ENCODE measurements around the gene AKR1A1.
"Not testable (repeated sequence)": the region's sequence is repeated elsewhere in the genome, so short reads cannot be mapped to it uniquely, and the experiment has no call there.

AKR1A1 gene
- long read RNA-seq, donor 1, transcript AKR1A1-206 (3 exons, 630 nt), result minor isoform, 30 of 284 reads
- long read RNA-seq, donor 1, transcript AKR1A1-202 (10 exons, 1,818 nt), result minor isoform, 23 of 284 reads
- long read RNA-seq, donor 1, transcript AKR1A1-214 (10 exons, 1,360 nt), result minor isoform, 15 of 284 reads
- long read RNA-seq, donor 1, transcript AKR1A1-201 (9 exons, 1,166 nt), result major isoform, 83 of 284 reads
- long read RNA-seq, donor 1, partial matches to known transcripts, result 119 of 284 reads
- long read RNA-seq, donor 1, other reads (novel, unspliced or antisense), result 0 of 284 reads
- long read RNA-seq, donor 2, transcript AKR1A1-206 (3 exons, 630 nt), result minor isoform, 13 of 187 reads
- long read RNA-seq, donor 2, transcript AKR1A1-202 (10 exons, 1,818 nt), result minor isoform, 12 of 187 reads
- long read RNA-seq, donor 2, transcript AKR1A1-214 (10 exons, 1,360 nt), result minor isoform, 7 of 187 reads
- long read RNA-seq, donor 2, transcript AKR1A1-201 (9 exons, 1,166 nt), result major isoform, 60 of 187 reads
- long read RNA-seq, donor 2, partial matches to known transcripts, result 80 of 187 reads
- long read RNA-seq, donor 2, other reads (novel, unspliced or antisense), result 5 of 187 reads
- long read RNA-seq, donor 3, transcript AKR1A1-206 (3 exons, 630 nt), result minor isoform, 12 of 112 reads
- long read RNA-seq, donor 3, transcript AKR1A1-201 (9 exons, 1,166 nt), result major isoform, 32 of 112 reads
- long read RNA-seq, donor 3, transcript AKR1A1-214 (10 exons, 1,360 nt), result minor isoform, 5 of 112 reads
- long read RNA-seq, donor 3, partial matches to known transcripts, result 55 of 112 reads
- long read RNA-seq, donor 3, other reads (novel, unspliced or antisense), result 0 of 112 reads
- long read RNA-seq, donor 4, transcript AKR1A1-202 (10 exons, 1,818 nt), result minor isoform, 6 of 142 reads
- long read RNA-seq, donor 4, transcript AKR1A1-201 (9 exons, 1,166 nt), result major isoform, 43 of 142 reads
- long read RNA-seq, donor 4, transcript AKR1A1-206 (3 exons, 630 nt), result minor isoform, 12 of 142 reads
- long read RNA-seq, donor 4, transcript AKR1A1-214 (10 exons, 1,360 nt), result minor isoform, 9 of 142 reads
- long read RNA-seq, donor 4, partial matches to known transcripts, result 63 of 142 reads
- long read RNA-seq, donor 4, other reads (novel, unspliced or antisense), result 0 of 142 reads
- long read RNA-seq, donor 5, transcript AKR1A1-214 (10 exons, 1,360 nt), result minor isoform, 10 of 150 reads
- long read RNA-seq, donor 5, transcript AKR1A1-202 (10 exons, 1,818 nt), result minor isoform, 9 of 150 reads
- long read RNA-seq, donor 5, transcript AKR1A1-201 (9 exons, 1,166 nt), result major isoform, 45 of 150 reads
- long read RNA-seq, donor 5, transcript AKR1A1-206 (3 exons, 630 nt), result minor isoform, 13 of 150 reads
- long read RNA-seq, donor 5, partial matches to known transcripts, result 63 of 150 reads
- long read RNA-seq, donor 5, other reads (novel, unspliced or antisense), result 0 of 150 reads
- long read RNA-seq, donor 6, transcript AKR1A1-201 (9 exons, 1,166 nt), result major isoform, 66 of 171 reads
- long read RNA-seq, donor 6, transcript AKR1A1-205 (4 exons, 948 nt), result minor isoform, 5 of 171 reads
- long read RNA-seq, donor 6, transcript AKR1A1-202 (10 exons, 1,818 nt), result minor isoform, 17 of 171 reads
- long read RNA-seq, donor 6, transcript AKR1A1-206 (3 exons, 630 nt), result minor isoform, 14 of 171 reads
- long read RNA-seq, donor 6, partial matches to known transcripts, result 61 of 171 reads
- long read RNA-seq, donor 6, other reads (novel, unspliced or antisense), result 0 of 171 reads
- long read RNA-seq, donor 7, transcript AKR1A1-202 (10 exons, 1,818 nt), result minor isoform, 16 of 246 reads
- long read RNA-seq, donor 7, transcript AKR1A1-201 (9 exons, 1,166 nt), result major isoform, 91 of 246 reads
- long read RNA-seq, donor 7, transcript AKR1A1-206 (3 exons, 630 nt), result minor isoform, 27 of 246 reads
- long read RNA-seq, donor 7, transcript AKR1A1-214 (10 exons, 1,360 nt), result minor isoform, 8 of 246 reads
- long read RNA-seq, donor 7, partial matches to known transcripts, result 93 of 246 reads
- long read RNA-seq, donor 7, other reads (novel, unspliced or antisense), result 0 of 246 reads
- long read RNA-seq, donor 8, transcript AKR1A1-205 (4 exons, 948 nt), result minor isoform, 6 of 189 reads
- long read RNA-seq, donor 8, transcript AKR1A1-201 (9 exons, 1,166 nt), result major isoform, 73 of 189 reads
- long read RNA-seq, donor 8, transcript AKR1A1-202 (10 exons, 1,818 nt), result minor isoform, 14 of 189 reads
- long read RNA-seq, donor 8, transcript AKR1A1-206 (3 exons, 630 nt), result minor isoform, 15 of 189 reads
- long read RNA-seq, donor 8, partial matches to known transcripts, result 67 of 189 reads
- long read RNA-seq, donor 8, other reads (novel, unspliced or antisense), result 0 of 189 reads

DNA sequence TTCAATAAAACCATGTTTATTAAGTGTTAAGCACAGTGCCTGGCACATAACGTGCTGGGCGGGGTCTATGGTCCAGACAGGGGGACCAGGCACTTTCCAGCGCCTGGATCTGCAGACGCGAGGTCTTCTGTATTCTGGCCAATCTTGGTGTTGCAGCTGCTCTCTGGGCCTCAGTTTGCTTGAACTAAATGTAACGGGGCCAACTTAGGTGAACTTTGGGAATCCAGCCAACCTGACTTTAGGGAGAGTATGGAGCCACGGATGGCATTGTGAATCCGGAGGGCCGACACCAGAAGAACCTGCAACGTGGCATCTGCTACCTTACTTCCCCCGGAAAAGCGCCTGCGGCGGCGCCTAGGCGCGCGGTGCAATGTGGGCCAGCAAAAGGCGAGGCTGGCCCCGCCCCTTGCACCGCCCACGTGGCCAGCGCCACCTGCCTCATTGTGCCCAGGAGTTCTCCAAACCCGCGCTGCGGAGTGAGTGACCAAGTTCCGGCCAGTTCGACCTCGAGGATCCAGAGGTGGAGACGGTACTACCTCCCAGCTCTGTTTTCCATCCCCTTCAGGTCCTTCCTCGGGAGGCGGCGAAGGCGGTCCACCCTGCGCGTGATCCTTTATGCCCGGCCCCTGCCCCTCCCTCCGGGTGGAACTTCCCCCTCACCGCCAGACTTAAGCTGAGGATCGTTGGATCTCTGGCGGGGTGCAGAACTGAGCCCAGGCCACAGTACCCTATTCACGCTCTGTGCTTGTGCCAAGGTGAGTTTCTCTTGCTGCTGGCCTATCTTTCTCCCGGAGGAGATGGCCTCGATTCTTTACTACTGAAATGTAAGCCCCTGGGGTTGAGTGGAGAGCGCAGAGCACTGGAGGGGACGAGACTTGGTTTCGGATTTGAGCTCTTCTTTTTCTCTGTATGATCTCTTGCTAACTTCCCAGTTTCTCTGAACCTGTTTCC is at the start of gene AKR1A1:
AKR1A1 (plus strand) TSS at position 426 of the 951 bp plus-strand sequence. CDS start 10,969 bp downstream, outside the sequence.
- DNase-seq, result peak; percentile 97

- DNase-seq, result no peak
Measured at GRCh38 chr1:45501505-45501859, 49.1 kb upstream of the AKR1A1 start.

GRCh38 chr1:45503462-45504360 is 46.9 kb upstream of the AKR1A1 start:
- no peak for DNase-seq

- no peak for DNase-seq
Measured at GRCh38 chr1:45507195-45507594, 43.4 kb upstream of the AKR1A1 start.

DNA sequence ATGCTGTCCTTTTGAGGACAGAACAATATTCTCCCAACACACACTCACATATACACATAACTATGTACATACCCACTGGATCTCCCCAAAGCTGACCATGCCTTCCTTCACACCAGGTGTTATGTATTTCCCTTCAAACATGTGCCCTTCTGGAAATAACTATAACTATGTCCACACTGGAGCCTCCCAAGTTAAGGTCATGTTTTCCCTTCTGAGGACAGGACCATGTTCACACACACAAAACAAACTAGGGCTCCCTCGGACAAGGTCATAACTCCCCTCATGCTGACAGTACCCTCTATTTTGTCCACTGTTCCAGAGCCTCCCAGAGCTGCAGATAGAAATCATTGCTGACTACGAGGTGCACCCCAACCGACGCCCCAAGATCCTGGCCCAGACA is 42.7 kb upstream of the AKR1A1 start:
- no peak for DNase-seq

DNA sequence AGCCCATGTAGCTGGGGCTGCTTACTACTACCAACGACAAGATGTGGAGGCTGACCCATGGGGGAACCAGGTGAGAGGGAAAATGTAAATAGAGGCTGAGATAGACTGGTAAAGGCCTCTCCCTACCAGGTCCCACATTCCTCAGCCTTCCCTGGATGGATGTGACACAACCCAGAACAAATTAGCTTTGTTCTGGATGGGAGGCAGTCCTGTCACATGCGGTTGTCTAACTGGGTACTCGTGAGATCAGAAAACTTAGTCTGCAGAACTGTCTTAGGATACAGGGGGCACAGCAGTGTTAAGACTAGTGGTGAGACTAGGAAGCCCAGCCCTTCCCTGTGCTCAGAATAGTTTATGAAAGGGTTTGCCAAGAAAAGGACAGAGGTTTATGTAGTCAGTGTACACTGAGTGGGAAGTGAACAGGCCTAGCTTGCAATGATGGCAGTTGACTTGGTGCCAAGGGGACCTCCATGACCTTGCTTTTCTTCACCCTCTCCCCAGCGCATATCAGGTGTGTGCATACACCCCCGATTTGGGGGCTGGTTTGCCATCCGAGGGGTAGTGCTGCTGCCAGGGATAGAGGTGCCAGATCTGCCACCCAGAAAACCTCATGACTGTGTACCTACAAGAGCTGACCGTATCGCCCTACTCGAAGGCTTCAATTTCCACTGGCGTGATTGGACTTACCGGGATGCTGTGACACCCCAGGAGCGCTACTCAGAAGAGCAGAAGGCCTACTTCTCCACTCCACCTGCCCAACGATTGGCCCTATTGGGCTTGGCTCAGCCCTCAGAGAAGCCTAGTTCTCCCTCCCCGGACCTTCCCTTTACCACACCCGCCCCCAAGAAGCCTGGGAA is 42.1 kb upstream of the AKR1A1 start:
- no peak for DNase-seq

- no peak for DNase-seq
Measured at GRCh38 chr1:45510036-45510971, 40.3 kb upstream of the AKR1A1 start.

DNA sequence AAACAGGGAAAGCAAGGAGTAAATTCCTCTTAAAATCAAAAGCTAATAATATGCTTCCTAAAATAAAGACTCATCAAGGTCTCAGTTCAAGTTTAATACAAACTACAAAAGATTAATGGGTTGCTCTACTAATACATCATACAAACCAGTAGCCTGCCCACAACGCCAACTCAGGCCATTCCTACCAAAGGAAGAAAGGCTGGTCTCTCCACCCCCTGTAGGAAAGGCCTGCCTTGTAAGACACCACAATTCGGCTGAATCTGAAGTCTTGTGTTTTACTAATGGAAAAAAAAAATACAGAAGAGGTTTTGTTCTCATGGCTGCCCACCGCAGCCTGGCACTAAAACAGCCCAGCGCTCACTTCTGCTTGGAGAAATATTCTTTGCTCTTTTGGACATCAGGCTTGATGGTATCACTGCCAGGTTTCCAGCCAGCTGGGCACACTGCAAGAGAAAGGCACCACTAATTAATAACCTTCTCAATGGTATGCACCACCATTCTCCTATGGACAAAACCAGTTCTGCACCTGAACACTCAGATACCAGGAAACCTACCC is 39.6 kb upstream of the AKR1A1 start:
- DNase-seq, result no peak

DNA sequence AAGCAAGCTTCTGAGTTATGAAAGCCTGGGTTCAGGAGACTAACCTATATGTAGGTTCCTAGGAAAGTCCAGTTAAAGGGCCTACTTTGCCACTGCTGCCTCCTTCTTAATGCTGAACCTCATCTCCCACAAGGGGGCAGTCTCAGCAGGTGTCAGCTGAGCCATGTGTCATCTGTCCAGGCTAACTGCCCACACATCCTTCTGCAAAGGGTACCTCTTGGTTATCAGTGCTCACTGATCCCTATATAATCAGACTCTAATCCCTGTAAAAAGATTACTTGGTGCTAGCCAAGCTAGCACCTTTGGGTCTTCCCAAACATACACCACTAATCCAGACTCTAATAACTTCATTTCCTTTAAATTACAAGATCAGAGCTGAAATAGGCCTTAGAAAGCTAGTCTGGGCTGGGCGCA is 38.0 kb upstream of the AKR1A1 start:
- no peak for DNase-seq

- not testable (repeated sequence) for DNase-seq
Measured at GRCh38 chr1:45513532-45514260, 36.9 kb upstream of the AKR1A1 start.

DNA sequence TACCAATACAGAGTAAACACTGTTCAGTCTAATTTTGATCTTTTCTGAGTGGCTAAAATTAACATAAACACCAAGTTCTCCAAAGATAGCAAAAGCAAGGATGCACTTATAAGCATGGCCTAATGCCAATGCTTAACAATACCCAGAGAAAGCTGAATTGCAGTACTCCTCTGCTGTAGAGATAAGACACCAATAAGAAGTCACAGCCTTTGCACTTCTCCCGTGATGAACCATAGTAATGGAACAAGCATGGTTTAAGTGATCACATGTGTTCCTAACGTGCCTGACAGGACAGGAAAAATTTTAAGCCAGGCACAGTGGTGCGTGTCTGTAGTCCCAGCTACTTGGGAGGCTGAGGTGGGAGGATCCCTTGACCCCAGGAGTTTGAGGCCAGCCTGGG is 34.6 kb upstream of the AKR1A1 start:
- DNase-seq, result no peak

DNA sequence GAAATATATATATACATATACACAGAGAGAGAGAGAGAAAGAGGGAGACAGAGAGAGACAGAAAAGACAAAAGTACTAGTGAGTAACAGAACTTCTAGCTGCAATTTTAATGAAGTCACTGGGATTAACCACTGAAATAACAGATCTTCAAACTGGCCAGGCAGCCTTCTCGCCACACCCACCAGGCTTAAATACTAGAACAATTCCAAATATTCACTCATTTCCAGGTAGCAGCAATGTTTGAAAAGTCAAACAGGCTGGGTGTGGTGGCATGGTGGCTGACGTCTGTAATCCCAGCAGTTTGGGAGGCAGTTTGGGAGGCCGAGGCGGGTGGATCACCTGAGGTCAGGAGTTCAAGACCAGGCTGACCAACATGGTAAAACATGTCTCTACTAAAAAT is 34.2 kb upstream of the AKR1A1 start:
- DNase-seq, result no peak

DNA sequence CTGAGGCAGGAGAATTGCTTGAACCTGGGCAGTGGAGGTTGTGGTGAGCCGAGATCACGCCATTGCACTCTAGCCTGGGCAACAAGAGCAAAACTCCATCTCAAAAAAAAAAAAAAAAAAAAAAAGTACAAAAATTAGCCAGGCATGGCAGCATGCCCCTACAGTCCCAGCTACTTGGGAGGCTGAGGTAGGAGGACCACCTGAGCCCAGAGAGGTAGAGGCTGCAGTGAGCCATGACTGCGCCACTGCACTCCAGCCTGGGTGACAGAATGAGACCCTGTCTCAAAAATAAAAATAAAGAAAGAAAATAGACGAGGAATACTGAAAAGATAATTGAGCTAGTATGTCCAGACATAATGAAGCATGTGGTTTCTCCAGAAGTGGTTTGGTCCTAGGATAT is 32.3 kb upstream of the AKR1A1 start:
- DNase-seq, result not testable (repeated sequence)

DNA sequence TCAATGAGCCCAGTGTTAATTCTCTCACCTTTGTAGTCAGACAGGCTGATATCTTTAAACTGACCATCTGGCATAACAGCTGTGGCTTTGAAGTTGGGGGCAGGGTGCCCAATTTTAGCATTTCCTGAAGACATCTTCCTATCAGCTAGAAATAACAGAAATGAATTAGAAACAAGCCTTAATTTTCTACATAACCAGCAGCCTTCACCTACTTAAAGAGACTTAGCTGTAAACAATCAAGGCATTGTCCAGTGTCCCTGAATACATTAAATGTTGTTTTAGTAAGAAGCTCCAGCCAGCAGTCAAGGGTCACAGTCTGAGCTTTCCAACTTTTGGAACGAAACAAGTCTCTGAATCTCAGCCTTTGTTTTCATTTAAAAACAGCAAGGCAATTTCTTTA is 31.7 kb upstream of the AKR1A1 start:
- no peak for DNase-seq

- not testable (repeated sequence) for DNase-seq
Measured at GRCh38 chr1:45519774-45520173, 30.9 kb upstream of the AKR1A1 start.

Measured in right kidney (tissue), 9 donors.